HepG2 (cell line): ENCODE results near the gene TMEM198. TPM values are rescaled to one million over a fixed set of nuclear protein-coding genes. Genes with fewer than 3 reads are reported as not detected.
A peak's percentile ranks its signal among the peaks of the same experiment; 100 is the strongest.

ENCODE experiments used
- ARNT2 ChIP-seq: sonication (generic); formaldehyde crosslinking; IDR thresholded peaks from 2 replicates; pipeline ENCODE4 v1.8.0; 2022; ENCODE audit warnings: mild to moderate bottlenecking, low read depth, missing genetic modification reagents, moderate library complexity
- CREB1 ChIP-seq, 2 experiments: fragments of 450-650 bp in 1 of 2; IDR thresholded peaks; 2 replicates each; pipeline ENCODE4 v1.6.1; 2016 to 2017; ENCODE audit warnings: control low read depth in 1 of 2, mild to moderate bottlenecking in 1 of 2, missing compliant biosample characterization in 1 of 2, missing genetic modification characterization in 1 of 2
- CREM ChIP-seq, 2 experiments: sonication (generic) in 1 of 2; formaldehyde crosslinking in 1 of 2; IDR thresholded peaks; 2 replicates each; pipeline versions ENCODE4 v1.4.0 to v1.6.1; 2016 to 2020; ENCODE audit warnings: antibody characterized with exemption in 1 of 2, mild to moderate bottlenecking in 1 of 2, missing genetic modification reagents in 1 of 2
- GMEB1 ChIP-seq: sonication (generic); formaldehyde crosslinking; IDR thresholded peaks from 2 replicates; pipeline ENCODE4 v1.5.1; 2020; ENCODE audit warnings: missing genetic modification reagents, mild to moderate bottlenecking, borderline replicate concordance
- HNRNPL ChIP-seq: fragments of 200-400 bp; formaldehyde crosslinking; IDR thresholded peaks from 2 replicates; pipeline ENCODE4 v1.6.1; 2017; ENCODE audit warnings: mild to moderate bottlenecking, low read depth, low read length
- MED8 ChIP-seq: sonication (generic); formaldehyde crosslinking; IDR thresholded peaks from 2 replicates; pipeline ENCODE4 v1.8.1; 2023; ENCODE audit warnings: mild to moderate bottlenecking, missing genetic modification reagents; ENCODE audit not compliant: insufficient replicate concordance
- NONO ChIP-seq, 2 experiments: fragments of 450-650 bp in 1 of 2; sonication (generic) in 1 of 2; formaldehyde crosslinking in 1 of 2; IDR thresholded peaks in 1 of 2; conservative IDR thresholded peaks in 1 of 2; 2 replicates each; pipeline versions ENCODE4 v1.6.1 to v1.8.0; 2017 to 2022; ENCODE audit warnings: mild to moderate bottlenecking in 1 of 2, missing genetic modification reagents in 1 of 2, moderate library complexity in 1 of 2
- SRY ChIP-seq: sonication (generic); formaldehyde crosslinking; IDR thresholded peaks from 2 replicates; pipeline ENCODE4 v1.8.0; 2022; ENCODE audit warnings: mild to moderate bottlenecking, missing genetic modification reagents
- TBX3 ChIP-seq: fragments of 450-650 bp; IDR thresholded peaks from 2 replicates; pipeline ENCODE4 v1.6.1; 2017; ENCODE audit warnings: antibody characterized with exemption, mild to moderate bottlenecking, inconsistent platforms, borderline replicate concordance
- TCF7 ChIP-seq: sonication (generic); IDR thresholded peaks from 2 replicates; pipeline ENCODE4 v1.6.1; 2016; ENCODE audit warnings: antibody characterized with exemption, low read depth
- XRCC5 ChIP-seq: fragments of 200-400 bp; formaldehyde crosslinking; optimal IDR thresholded peaks from 2 replicates; pipeline ENCODE3; 2017; ENCODE audit warnings: mild to moderate bottlenecking, low read length
- ZBTB20 ChIP-seq: sonication (generic); formaldehyde crosslinking; IDR thresholded peaks from 2 replicates; pipeline ENCODE4 v1.8.1; 2023; ENCODE audit warnings: missing genetic modification reagents, low read depth, mild to moderate bottlenecking, borderline replicate concordance
- ZBTB7A ChIP-seq: sonication (generic); formaldehyde crosslinking; IDR thresholded peaks from 2 replicates; pipeline ENCODE4 v1.8.0; 2022; ENCODE audit warnings: mild to moderate bottlenecking, missing genetic modification reagents
- ZNF598 ChIP-seq: sonication (generic); formaldehyde crosslinking; IDR thresholded peaks from 2 replicates; pipeline ENCODE4 v1.5.1; 2020; ENCODE audit warnings: mild to moderate bottlenecking, missing genetic modification reagents, borderline replicate concordance
- ZNF7 ChIP-seq: IDR thresholded peaks from 2 replicates; pipeline ENCODE4 v1.6.1; 2016; ENCODE audit warnings: missing biosample characterization, missing genetic modification reagents
- ZNF770 ChIP-seq: sonication (generic); formaldehyde crosslinking; IDR thresholded peaks from 2 replicates; pipeline ENCODE4 v1.5.0; 2020; ENCODE audit warnings: mild to moderate bottlenecking, missing genetic modification reagents
- ZNF816 ChIP-seq: sonication (generic); formaldehyde crosslinking; IDR thresholded peaks from 2 replicates; pipeline ENCODE4 v1.8.0; 2022; ENCODE audit warnings: missing genetic modification reagents, mild to moderate bottlenecking, borderline replicate concordance
- polyA plus RNA-seq, 8 experiments: library from polyadenylated mRNA; depleted of rRNA in 3 of 8; stranded (reverse) in 7 of 8; unstranded in 1 of 8; fragments of >200 nt; fragmentation: Illumina TruSeq in 4 of 8; extraction: Trizol in 4 of 8; gene quantifications; 2 replicates each; pipeline versions ENCODE4 v1.2.1 to v1.2.3, GENCODE V29; 2011 to 2016; ENCODE audit warnings: low read depth in 4 of 8, missing spikeins in 1 of 8, mixed read lengths in 1 of 8; ENCODE audit not compliant: insufficient read depth in 1 of 8
- total RNA-seq, 5 experiments: library from RNA; depleted of rRNA; stranded (reverse); fragments of >200 nt; fragmentation: Illumina TruSeq; extraction: Trizol; gene quantifications; 2 replicates each; pipeline ENCODE4 v1.2.3, GENCODE V29; 2016; ENCODE audit warnings: low read depth in 1 of 5
- TF ChIP-seq, protein P1 (sequence below): IDR thresholded peaks from 2 replicates; pipeline ENCODE4 v1.6.1; 2018; ENCODE audit warnings: missing genetic modification reagents
- TF ChIP-seq, protein P2 (sequence below): sonication (generic); formaldehyde crosslinking; IDR thresholded peaks from 2 replicates; pipeline ENCODE4 v1.8.0; 2022; ENCODE audit warnings: missing genetic modification reagents, mild to moderate bottlenecking, inconsistent platforms, borderline replicate concordance

Gene TMEM198
- total and polyA plus RNA-seq, 2 of the 13 experiments (the other 11 are each of a cell fraction or from before 2014, with no cell fraction given), result 17.3 to 23.5 TPM

- TF ChIP-seq TBX3 (peak; percentile 88), ZNF816 (CRISPR knock-in tag) (no peak), HNRNPL (peak; percentile 18; the same call in 1 of the 2 replicates), TCF7 (peak; percentile 49; the same call in 1 of the 2 replicates), ZNF770 (CRISPR knock-in tag) (peak; percentile 92), ARNT2 (peak; percentile 77), NONO (IDR thresholded peaks at IDR 0.05) (0 out of 2 replicates have a peak, but pooled peaks have one; percentile 66), NONO (CRISPR knock-in tag; conservative IDR thresholded peaks at IDR 0.05) (peak; percentile 96), CREB1 (IDR thresholded peaks at IDR 0.05) (peak; percentile 51; the same call in 1 of the 2 replicates), CREB1 (CRISPR knock-in tag; IDR thresholded peaks at IDR 0.05) (peak; percentile 49; the same call in 1 of the 2 replicates), SRY (0 out of 2 replicates have a peak, but pooled peaks have one; percentile 40), CREM (IDR thresholded peaks at IDR 0.05) (peak; percentile 78), CREM (CRISPR knock-in tag; IDR thresholded peaks at IDR 0.05) (no peak), MED8 (CRISPR knock-in tag) (peak; percentile 61), ZNF7 (CRISPR knock-in tag) (no peak), ZNF598 (CRISPR knock-in tag) (peak; percentile 70; the same call in 1 of the 2 replicates), ZBTB20 (peak; percentile 81; the same call in 1 of the 2 replicates), GMEB1 (peak; percentile 73), XRCC5 (peak; percentile 85), ZBTB7A (CRISPR knock-in tag) (peak; percentile 57; the same call in 1 of the 2 replicates)
- TF ChIP-seq, protein P1, sequence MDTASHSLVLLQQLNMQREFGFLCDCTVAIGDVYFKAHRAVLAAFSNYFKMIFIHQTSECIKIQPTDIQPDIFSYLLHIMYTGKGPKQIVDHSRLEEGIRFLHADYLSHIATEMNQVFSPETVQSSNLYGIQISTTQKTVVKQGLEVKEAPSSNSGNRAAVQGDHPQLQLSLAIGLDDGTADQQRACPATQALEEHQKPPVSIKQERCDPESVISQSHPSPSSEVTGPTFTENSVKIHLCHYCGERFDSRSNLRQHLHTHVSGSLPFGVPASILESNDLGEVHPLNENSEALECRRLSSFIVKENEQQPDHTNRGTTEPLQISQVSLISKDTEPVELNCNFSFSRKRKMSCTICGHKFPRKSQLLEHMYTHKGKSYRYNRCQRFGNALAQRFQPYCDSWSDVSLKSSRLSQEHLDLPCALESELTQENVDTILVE (CRISPR knock-in tag), result no peak
- TF ChIP-seq, protein P2, sequence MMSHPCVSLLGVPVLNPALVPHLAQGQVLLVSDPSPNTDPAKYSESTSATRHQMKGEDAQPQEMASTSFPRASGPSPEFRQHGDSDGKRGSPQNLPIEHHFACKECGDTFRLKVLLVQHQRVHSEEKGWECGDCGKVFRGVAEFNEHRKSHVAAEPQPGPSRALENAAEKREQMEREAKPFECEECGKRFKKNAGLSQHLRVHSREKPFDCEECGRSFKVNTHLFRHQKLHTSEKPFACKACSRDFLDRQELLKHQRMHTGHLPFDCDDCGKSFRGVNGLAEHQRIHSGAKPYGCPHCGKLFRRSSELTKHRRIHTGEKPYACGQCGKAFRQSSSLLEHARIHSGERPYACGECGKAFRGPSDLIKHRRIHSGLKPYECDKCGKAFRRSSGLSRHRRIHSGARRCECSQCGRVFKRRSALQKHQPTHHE (CRISPR knock-in tag), result peak; percentile 54; the same call in 1 of the 2 replicates
Observed at GRCh38 chr2:219571311-219572236, 27.7 kb downstream of the TMEM198 start, which contains the start of gene OBSL1 (continued).
